Naive thymus-derived CD8-positive, alpha-beta T cell (primary cell): ENCODE data around the gene EYS. TPM values are rescaled to one million over a fixed set of nuclear protein-coding genes. Genes with fewer than 3 reads are reported as not detected.

ENCODE experiments used
- ATAC-seq, 2 donors: fragments of 150-1000 bp; cut with Tn5 transposase in 1 of 2; sonication (Bioruptor Pico), chemical (Tn5 transposase) in 1 of 2; 1 replicate in 1 of 2; 2 replicates in 1 of 2; pipeline ENCODE4 v1.10.0; 2021; ENCODE audit warnings: mild to moderate bottlenecking in 2 of 2, moderate library complexity in 2 of 2
- POLR2A ChIA-PET: fragments of 350-600 bp; sonication (Branson Sonifier 250); formaldehyde crosslinking; loops from one replicate; lab custom pipeline; 2021; ENCODE audit warnings: antibody characterized with exemption; lab: Charles Lee
- DNase-seq, 10 donors: peaks; one replicate each; pipeline versions ENCODE4 v3.0.0 to v3.0.0-alpha.2; 2020 to 2022
- H3K27ac Mint-ChIP-seq, 10 donors: one replicate each; pipeline ENCODE4 v1.8.0; 2020 to 2022; ENCODE audit warnings: mild to moderate bottlenecking in 10 of 10, mixed read lengths in 10 of 10, moderate library complexity in 4 of 10, inconsistent platforms in 1 of 10
- H3K27me3 Mint-ChIP-seq, 5 donors: one replicate each; pipeline ENCODE4 v1.8.0; 2021 to 2022; ENCODE audit warnings: mixed read lengths in 5 of 5
- H3K36me3 Mint-ChIP-seq, 3 donors: one replicate each; pipeline ENCODE4 v1.8.0; 2020 to 2022; ENCODE audit warnings: mixed read lengths in 3 of 3, mild to moderate bottlenecking in 2 of 3, inconsistent platforms in 1 of 3
- H3K4me1 Mint-ChIP-seq, 4 donors: one replicate each; pipeline ENCODE4 v1.8.0; 2021 to 2022; ENCODE audit warnings: mixed read lengths in 4 of 4
- H3K4me3 Mint-ChIP-seq, 10 donors: one replicate each; pipeline ENCODE4 v1.8.0; 2020 to 2022; ENCODE audit warnings: mild to moderate bottlenecking in 10 of 10, mixed read lengths in 10 of 10, moderate library complexity in 6 of 10, inconsistent platforms in 1 of 10
- H3K9me3 Mint-ChIP-seq, 9 donors: one replicate each; pipeline ENCODE4 v1.8.0; 2020 to 2022; ENCODE audit warnings: mixed read lengths in 9 of 9, mild to moderate bottlenecking in 3 of 9, inconsistent platforms in 1 of 9, moderate library complexity in 1 of 9
- polyA plus RNA-seq, 3 donors: library from polyadenylated mRNA; unstranded; fragments of 300-500 nt; fragmentation: Illumina TruSeq; gene quantifications; one replicate each; pipeline ENCODE4 v1.2.3, GENCODE V29; 2021
- total RNA-seq, 8 experiments: library from RNA in 2 of 8; stranded (reverse) in 2 of 8; gene quantifications; one replicate each; pipeline ENCODE4 v1.2.3 and lab custom pipeline; 2021 to 2026

The EYS gene
- total and polyA plus RNA-seq, 5 experiments from 2014 or later, result 0.07 to 0.09 TPM; not detected in 3

GRCh38 chr6:64590965-64591675, 1115.9 kb downstream of the EYS start:
- no peaks in the 10 kb centered on the region for H3K4me1 Mint-ChIP-seq
- H3K27ac Mint-ChIP-seq, result no peak overlapping the region
- ATAC-seq, result no peak
- H3K27me3 Mint-ChIP-seq, result no peaks in the 10 kb centered on the region
- peaks cover 0 to 33% (median 8%) of the 10 kb centered on the region in 9 donors for H3K9me3 Mint-ChIP-seq
- DNase-seq, result no peak
- POLR2A ChIA-PET, result no interaction called here
- H3K4me3 Mint-ChIP-seq, result no peak overlapping the region
- no peaks in the 10 kb centered on the region for H3K36me3 Mint-ChIP-seq

GRCh38 chr6:64589961-64590360, 1117.1 kb downstream of the EYS start:
- peaks cover 0 to 23% (median 2%) of the 10 kb centered on the region in 9 donors for H3K9me3 Mint-ChIP-seq
- H3K4me1 Mint-ChIP-seq, result no peaks in the 10 kb centered on the region
- ATAC-seq (no peak), DNase-seq (no peak)
- H3K4me3 Mint-ChIP-seq, result no peak overlapping the region
- no peaks in the 10 kb centered on the region for H3K27me3 Mint-ChIP-seq
- POLR2A ChIA-PET, result no interaction called here
- no peak overlapping the region for H3K27ac Mint-ChIP-seq
- H3K36me3 Mint-ChIP-seq, result no peaks in the 10 kb centered on the region

DNA sequence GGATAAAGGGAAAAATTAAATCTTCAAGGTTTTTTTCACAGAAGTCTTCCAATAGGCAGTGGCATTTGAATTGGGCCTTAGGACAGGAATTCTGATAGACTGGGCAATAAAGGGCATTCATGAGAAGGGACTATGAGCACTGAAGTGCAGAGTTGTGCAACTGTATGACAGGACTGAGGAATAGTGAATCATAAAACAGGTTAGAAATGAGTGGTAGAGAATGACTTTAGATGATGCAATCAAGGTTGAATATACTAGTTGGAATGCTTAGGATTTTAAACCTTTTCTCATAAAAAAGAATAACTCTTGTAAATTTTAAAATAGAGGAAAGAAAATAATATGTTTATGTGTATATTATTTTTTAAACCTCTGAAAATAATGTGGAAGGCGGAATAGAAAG, 1126.7 kb downstream of the EYS start:
- no peaks in the 10 kb centered on the region for H3K36me3 Mint-ChIP-seq
- POLR2A ChIA-PET, result no interaction called here
- H3K27me3 Mint-ChIP-seq, result no peaks in the 10 kb centered on the region
- H3K4me3 Mint-ChIP-seq, result no peak overlapping the region
- no peaks in the 10 kb centered on the region for H3K4me1 Mint-ChIP-seq
- DNase-seq (no peak), ATAC-seq (no peak)
- H3K9me3 Mint-ChIP-seq, result peaks cover 0 to 32% (median 0%) of the 10 kb centered on the region in 9 donors
- H3K27ac Mint-ChIP-seq, result no peak overlapping the region

DNA sequence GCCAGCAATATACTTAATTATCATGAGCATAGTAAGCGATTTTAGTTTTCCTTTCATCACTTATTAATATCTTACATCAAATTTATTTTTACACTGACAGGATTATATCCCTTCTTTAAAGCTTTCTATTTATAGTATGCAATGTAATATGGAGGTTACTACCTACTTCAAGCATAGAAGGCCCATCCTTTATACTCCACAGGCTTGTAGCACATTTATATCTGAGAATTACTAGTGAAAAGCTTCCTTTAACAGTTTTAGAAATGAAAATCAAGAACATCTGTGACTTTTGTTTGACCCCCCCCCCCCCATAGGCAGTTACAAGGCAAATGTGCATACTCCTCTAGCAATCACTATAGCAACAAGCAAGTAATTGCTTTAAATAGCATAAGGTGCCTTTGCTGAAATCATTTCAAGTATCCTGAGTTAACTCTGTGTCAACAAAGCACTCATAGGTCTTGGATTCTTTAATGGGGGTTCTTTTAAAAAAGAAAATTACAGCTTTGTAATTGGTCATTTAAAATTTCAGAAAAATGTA, 1153.7 kb downstream of the EYS start:
- DNase-seq (no peak), ATAC-seq (no peak)
- Mint-ChIP-seq H3K9me3 (peaks cover 0 to 21% (median 7%) of the 10 kb centered on the region in 9 donors), H3K4me3 (no peak overlapping the region), H3K4me1 (no peaks in the 10 kb centered on the region), H3K27me3 (no peaks in the 10 kb centered on the region), H3K36me3 (no peaks in the 10 kb centered on the region), H3K27ac (no peak overlapping the region)
- POLR2A ChIA-PET, result no interaction called here

GRCh38 chr6:64547594-64548268, 1159.3 kb downstream of the EYS start:
- Mint-ChIP-seq H3K4me3 (no peak overlapping the region), H3K27me3 (no peaks in the 10 kb centered on the region), H3K9me3 (peaks cover 0 to 28% (median 13%) of the 10 kb centered on the region in 9 donors), H3K4me1 (no peaks in the 10 kb centered on the region), H3K36me3 (no peaks in the 10 kb centered on the region), H3K27ac (no peak overlapping the region)
- POLR2A ChIA-PET, result no interaction called here
- DNase-seq, result no peak
- no peak for ATAC-seq

- Mint-ChIP-seq H3K4me3 (no peak overlapping the region), H3K27me3 (no peaks in the 10 kb centered on the region), H3K9me3 (peaks cover 0 to 25% (median 7%) of the 10 kb centered on the region in 9 donors), H3K4me1 (no peaks in the 10 kb centered on the region), H3K27ac (no peak overlapping the region), H3K36me3 (no peaks in the 10 kb centered on the region)
- no peak for ATAC-seq
- POLR2A ChIA-PET, result no interaction called here
- DNase-seq, result no peak
These were observed 1167.1 kb downstream of the EYS start for GRCh38 chr6:64539917-64540316.

DNA sequence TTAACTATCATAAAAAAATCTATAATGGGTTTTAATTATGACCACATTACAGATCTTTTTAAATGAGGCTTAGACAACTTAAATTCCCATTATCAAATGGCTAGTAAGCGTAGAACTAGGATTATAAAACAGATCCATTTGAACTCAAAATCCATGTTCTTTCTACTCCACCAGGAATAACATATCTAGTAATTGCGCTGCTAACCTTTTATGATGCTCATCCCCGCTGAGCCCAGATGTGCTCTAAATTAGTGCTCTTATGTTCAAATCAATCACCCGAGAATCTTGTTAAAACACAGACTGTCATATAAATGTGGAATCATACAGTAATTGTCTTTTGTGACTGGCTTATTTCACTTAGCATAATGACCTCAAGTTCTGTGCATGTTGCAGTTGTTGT, 1168.3 kb downstream of the EYS start:
- no peak for ATAC-seq
- no peak overlapping the region for H3K4me3 Mint-ChIP-seq
- no peak overlapping the region for H3K27ac Mint-ChIP-seq
- peaks cover 0 to 23% (median 6%) of the 10 kb centered on the region in 9 donors for H3K9me3 Mint-ChIP-seq
- H3K27me3 Mint-ChIP-seq, result no peaks in the 10 kb centered on the region
- no peaks in the 10 kb centered on the region for H3K4me1 Mint-ChIP-seq
- no peak for DNase-seq
- H3K36me3 Mint-ChIP-seq, result no peaks in the 10 kb centered on the region
- POLR2A ChIA-PET, result no interaction called here

GRCh38 chr6:64527899-64528298, 1179.1 kb downstream of the EYS start:
- H3K4me3 Mint-ChIP-seq, result no peak overlapping the region
- ATAC-seq (no peak), DNase-seq (no peak)
- H3K27ac Mint-ChIP-seq, result no peak overlapping the region
- H3K4me1 Mint-ChIP-seq, result no peaks in the 10 kb centered on the region
- POLR2A ChIA-PET, result no interaction called here
- H3K27me3 Mint-ChIP-seq, result no peaks in the 10 kb centered on the region
- H3K9me3 Mint-ChIP-seq, result peaks cover 3 to 23% (median 11%) of the 10 kb centered on the region in 9 donors
- no peaks in the 10 kb centered on the region for H3K36me3 Mint-ChIP-seq

DNA sequence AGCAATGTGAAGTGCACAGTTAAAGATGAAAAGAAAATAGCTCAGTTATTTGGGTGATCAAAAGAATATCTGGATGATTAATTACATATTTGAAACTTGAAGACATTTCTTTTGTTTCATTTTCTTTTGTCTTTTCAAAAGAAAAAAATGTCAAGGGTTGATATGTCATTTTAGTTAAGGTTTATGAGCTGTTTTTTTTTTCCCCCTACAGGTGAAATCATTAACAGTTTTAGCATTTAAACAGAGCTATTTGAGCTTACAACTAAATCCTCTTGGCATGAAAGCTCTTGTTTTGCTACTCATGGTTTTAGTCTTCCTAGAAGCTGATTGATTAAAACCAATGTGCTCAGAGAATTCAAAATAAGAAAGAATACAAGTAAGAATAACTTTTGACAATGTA, 1184.2 kb downstream of the EYS start:
- no peak for DNase-seq
- H3K9me3 Mint-ChIP-seq, result peaks cover 2 to 16% (median 10%) of the 10 kb centered on the region in 9 donors
- POLR2A ChIA-PET, result no interaction called here
- no peaks in the 10 kb centered on the region for H3K27me3 Mint-ChIP-seq
- no peak overlapping the region for H3K27ac Mint-ChIP-seq
- H3K36me3 Mint-ChIP-seq, result no peaks in the 10 kb centered on the region
- no peak overlapping the region for H3K4me3 Mint-ChIP-seq
- no peak for ATAC-seq
- no peaks in the 10 kb centered on the region for H3K4me1 Mint-ChIP-seq

- Mint-ChIP-seq H3K4me1 (no peaks in the 10 kb centered on the region), H3K4me3 (no peak overlapping the region), H3K9me3 (peaks cover 0 to 21% (median 4%) of the 10 kb centered on the region in 9 donors), H3K27ac (no peak overlapping the region), H3K36me3 (no peaks in the 10 kb centered on the region), H3K27me3 (no peaks in the 10 kb centered on the region)
- POLR2A ChIA-PET, result no interaction called here
- ATAC-seq (no peak), DNase-seq (no peak)
These were observed 1187.0 kb downstream of the EYS start for GRCh38 chr6:64520050-64520449.

DNA sequence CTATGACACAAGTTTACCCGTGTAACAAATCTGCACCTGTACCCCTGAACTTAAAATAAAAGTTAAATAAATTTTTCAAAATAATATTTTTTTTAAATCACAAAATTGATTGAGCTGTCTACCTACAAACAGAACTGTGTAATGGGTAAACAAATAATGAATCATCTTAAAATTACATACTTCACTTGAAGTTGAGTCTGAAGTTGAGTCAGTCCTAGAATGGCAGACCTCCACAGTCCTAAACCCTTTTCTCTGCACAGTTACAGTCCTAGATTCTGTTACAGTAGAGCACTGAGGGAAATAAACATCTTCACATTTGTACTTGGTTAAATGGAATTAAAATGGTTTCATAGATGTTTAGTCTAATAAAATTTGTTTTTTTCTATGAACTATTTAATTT, 1190.6 kb downstream of the EYS start:
- POLR2A ChIA-PET, result no interaction called here
- no peak overlapping the region for H3K4me3 Mint-ChIP-seq
- H3K36me3 Mint-ChIP-seq, result no peaks in the 10 kb centered on the region
- DNase-seq, result no peak
- H3K4me1 Mint-ChIP-seq, result no peaks in the 10 kb centered on the region
- ATAC-seq, result no peak
- peaks cover 0 to 15% (median 6%) of the 10 kb centered on the region in 9 donors for H3K9me3 Mint-ChIP-seq
- no peaks in the 10 kb centered on the region for H3K27me3 Mint-ChIP-seq
- no peak overlapping the region for H3K27ac Mint-ChIP-seq

DNA sequence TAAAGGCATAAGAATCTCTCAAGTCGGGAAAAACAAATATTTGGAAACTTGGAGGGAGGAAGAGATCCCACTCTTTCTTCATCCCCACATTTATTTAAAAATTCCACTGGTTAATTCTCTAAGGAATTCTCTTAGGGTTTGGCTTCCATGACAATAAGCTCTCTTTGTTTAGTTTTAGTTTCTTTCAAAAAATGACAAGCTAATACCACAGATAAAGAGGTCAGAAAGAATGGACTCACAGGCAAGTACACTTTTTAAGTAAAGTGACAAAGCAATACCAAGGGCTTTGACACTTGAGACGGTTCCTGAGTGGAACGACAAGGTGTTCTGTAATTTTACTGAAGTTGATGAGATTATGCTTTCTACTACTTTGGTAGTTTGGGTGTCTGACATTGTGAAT, 1199.4 kb downstream of the EYS start:
- POLR2A ChIA-PET, result no interaction called here
- Mint-ChIP-seq H3K27ac (no peak overlapping the region), H3K4me3 (no peak overlapping the region), H3K9me3 (peaks cover 0 to 22% (median 3%) of the 10 kb centered on the region in 9 donors), H3K27me3 (no peaks in the 10 kb centered on the region), H3K4me1 (no peaks in the 10 kb centered on the region), H3K36me3 (no peaks in the 10 kb centered on the region)
- no peak for DNase-seq
- ATAC-seq, result no peak

DNA sequence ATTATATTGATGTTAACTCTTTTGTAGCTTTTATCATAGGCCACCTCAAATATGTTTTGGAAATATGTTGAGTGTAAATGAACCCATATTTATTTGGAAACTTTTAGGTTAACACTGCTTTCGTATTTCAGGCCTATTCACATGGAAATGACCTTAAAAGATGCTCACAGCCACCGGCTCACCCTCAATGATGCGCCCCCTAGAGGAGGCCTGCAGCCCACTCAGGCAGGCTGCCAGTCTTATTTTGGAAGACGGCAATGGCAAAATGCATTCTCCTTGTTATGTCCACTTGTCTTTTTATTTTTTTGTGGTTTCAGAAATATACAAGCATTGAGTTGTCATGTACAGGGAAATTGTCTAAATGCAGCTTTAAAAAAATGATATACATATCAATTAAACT, 1201.7 kb downstream of the EYS start:
- no peaks in the 10 kb centered on the region for H3K36me3 Mint-ChIP-seq
- ATAC-seq (no peak), DNase-seq (no peak)
- peaks cover 0 to 15% (median 3%) of the 10 kb centered on the region in 9 donors for H3K9me3 Mint-ChIP-seq
- no peaks in the 10 kb centered on the region for H3K4me1 Mint-ChIP-seq
- no peak overlapping the region for H3K27ac Mint-ChIP-seq
- no peaks in the 10 kb centered on the region for H3K27me3 Mint-ChIP-seq
- POLR2A ChIA-PET, result no interaction called here
- H3K4me3 Mint-ChIP-seq, result no peak overlapping the region
